HS-5 (cell line): ENCODE results near the gene CDK5R2.

Experiments
- DNase-seq: peaks from one replicate; pipeline ENCODE4 v3.0.0-alpha.2; 2012; ENCODE audit warnings: low read depth

CDK5R2 gene

DNA sequence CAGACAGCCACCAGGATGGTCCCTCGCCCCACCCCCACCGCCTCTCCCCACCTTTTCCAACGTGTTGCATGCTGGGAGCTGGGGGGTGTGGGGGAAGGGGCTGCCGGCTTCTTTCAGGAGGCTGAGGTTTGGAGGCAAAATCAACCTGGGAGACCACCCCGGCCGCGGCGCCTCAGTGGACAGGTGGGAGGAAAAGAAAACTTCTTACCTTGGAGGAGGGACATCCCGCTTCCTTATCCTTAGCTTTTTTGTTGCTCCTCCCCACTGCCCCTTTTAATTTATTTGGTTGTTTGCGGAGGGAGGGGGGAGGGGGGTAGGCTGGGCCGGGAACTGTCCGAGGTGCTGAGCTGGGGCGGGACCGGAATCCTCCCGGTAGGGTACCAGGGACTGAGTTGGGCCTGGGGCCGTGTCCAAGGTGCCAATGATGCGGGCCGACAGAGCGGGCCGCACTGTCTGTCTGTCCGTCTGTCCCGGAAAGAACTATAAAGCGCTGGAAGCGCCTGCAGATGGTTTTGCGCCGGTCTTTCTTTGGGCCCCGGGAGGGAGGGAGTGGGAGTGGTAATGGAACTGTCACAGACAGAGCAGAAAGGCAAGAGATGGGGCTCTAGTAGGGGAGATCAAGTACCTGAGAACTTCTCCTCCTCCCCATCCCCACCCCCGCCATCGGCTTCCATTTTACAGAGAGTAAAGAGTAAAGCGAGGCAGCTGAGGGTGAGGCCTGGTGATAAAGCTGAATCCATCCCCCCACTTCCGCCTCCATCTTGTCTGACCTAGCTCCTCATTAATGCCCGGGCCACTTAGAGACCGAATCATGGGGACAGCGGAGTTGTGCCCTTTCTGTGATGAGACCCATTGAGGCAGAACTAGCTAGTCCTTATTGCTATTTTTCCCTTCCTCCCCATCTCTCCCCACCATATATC, 2.4 kb downstream of the CDK5R2 start:
- DNase-seq = no peak

DNA sequence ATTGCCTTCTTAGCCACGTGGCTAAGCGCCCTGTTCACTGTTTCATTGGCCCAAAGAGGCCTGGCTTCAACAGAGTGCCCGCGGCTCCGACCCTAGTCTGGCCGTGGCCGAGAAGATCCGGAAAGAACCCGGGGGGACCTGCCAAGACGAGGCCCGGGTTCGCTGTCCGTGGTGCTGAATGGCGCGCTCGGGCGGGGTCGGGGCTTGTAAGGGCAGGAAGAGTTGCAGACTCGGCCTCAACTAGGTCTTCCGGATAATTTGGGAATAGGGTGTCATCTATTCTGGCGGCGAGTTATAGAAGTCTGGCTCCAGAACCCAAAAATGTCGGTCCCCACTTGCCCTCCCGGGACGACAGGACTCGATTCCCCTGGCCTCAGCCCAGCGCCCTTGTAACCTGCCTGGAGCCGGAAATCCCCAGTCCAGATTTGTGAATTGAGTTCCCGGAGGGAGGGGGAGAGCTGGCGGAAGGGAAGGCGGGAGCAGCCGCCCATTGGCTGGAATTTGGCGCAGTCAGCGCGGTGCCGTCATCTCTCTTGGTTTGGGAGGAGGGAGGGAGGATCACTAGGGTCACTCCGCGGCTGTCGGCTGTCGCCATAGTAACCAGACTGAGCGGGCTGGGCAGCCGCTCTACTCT, 3.5 kb downstream of the CDK5R2 start:
- no peak for DNase-seq

DNA sequence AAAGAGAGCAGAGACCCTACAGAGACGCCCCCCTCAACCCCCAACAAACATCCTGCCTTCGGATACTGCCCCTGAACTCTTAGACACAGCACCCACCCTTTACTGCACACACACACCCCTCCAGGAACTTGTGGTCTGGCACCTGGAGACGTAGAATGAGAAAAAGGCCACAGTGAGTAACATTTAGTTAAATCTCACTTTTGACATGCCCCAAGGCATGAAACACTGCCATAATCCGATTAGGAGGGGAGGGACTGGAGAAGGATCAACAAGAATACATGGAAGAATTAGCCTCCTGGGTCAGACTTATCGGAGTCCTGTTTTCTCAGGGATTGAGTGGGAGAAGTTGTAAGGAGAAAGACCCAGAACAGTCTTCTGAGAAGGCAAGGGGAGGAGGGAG, 4.1 kb downstream of the CDK5R2 start:
- DNase-seq = peak; percentile 24

DNA sequence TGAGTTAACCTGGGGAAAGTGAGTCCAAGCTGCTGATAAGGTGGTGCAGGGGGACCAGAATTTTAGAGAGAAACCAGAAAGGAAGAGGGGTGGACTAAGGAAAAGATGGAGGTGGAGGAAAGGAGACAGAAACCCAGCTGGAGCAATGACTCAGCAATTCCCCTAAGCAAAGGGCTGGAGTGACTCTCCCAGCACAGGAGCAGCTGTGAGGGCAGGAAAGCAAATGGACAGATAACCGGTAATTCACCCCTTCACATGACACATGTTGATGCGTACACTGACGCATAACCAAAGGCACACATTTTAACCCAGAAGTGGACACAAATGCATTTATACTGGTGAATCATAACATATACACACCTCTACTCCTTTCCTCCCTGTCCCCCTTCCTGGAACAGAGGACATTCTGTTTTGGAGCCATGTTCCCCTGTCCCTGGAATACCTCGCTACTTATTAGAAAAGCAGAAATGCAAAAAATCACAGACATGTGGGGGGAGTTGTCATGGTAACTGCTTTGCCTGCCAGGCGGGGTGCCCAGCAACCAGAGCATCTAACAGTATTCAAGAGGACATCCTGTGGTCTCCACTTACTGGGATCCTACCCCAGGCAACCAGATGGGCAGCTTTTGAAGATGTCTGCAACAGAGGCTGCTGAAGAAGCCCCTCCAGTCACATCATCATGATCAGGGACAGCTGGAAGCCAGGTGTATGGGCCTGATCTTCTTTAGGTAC, 4.7 kb downstream of the CDK5R2 start:
- peak; percentile 93 for DNase-seq

DNA sequence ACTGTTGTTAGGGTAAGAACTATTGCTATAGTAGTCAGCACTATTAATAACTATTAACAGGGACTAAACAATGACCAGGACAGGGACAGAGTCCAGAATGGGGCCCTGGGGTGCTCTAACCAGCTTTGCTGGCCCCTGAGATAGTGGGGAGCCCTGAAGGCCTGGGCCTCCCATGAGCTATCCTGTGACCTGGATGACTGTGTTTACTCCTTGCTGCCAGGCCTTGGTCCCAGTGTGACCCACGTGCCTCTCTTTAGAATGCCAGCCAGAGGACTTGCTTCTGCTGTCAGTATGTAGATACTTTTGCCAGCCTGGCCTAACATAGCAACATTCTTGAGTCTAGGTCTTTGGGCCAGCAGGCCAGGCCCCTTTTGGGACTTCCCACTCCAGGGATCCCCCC, 11.4 kb downstream of the CDK5R2 start:
- DNase-seq = no peak

DNA sequence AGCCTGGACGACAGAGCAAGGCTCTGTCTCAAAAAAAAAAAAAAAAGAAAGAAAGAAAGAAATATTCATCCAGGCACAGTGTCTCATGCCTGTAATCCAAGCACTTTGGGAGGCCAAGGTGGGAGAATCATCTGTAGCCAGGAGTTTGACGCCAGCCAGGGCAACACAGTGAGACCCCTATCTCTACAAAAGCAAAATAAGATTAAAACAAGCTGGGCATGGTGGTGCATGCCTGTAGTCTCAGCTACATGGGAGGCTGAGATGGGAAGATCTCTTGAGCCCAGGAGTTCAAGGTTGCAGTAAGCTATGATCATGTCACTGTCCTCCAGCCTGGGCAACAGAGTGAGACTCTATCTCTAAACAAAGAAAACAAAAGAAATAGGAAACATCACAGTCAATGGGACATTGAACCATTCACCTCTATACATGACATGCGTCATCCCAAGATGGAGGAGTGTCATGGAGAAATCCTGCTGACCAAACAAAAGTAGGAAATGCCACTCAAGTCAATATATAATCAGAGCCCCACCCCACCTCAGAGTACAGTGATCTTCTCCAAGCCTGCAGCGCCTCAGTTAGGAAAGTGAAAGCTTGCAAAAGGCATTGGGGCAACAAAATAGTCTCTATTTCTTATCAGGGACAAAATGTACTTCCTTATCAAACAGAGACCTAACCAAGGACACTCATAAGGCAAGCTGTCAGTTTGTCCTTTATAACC, 15.8 kb downstream of the CDK5R2 start:
- no peak for DNase-seq

DNA sequence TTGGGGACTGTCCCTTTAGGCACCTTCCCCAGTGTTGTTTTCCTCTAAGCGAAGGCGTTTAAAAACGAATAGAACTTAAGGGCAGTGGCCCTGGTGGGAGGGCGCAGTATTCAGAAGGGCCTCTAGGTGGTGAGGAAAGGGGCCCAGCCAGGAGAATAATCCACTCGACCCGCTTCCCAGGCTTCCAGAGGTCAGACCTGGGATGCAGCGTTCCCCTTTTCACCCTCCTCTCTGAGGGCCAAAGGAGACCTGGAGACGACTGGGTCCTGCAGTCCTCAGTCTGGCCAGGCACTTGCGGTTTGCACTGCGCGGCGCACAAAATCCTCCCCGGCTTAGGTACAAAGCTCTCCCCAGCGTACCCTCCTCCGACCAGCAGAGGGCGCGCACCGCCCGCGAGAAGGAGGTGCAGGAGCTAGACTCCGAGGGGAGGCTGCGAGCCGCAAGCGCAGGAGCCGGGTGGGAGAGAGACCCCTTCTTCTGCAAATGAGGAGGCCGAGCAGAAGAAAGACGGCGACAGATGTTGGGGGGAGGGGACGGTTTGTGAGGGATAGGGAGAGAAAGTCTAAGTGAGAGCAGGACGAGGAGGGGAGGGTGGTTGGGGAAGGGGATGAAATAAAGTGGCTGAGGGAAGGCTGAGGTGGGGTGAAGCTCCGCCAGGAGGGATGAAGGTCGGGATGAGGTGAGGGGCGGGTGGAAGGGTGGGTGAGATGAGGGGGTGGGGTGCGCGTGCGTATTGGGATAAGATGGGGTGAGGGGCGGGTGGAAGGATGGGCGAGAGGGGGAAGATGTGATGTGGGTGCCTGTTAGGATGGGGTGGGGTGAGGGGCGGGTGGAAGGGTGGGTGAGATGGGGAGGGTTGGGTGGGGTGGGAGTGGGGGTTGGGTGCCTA, 20.6 kb downstream of the CDK5R2 start:
- DNase-seq = peak; percentile 56

DNA sequence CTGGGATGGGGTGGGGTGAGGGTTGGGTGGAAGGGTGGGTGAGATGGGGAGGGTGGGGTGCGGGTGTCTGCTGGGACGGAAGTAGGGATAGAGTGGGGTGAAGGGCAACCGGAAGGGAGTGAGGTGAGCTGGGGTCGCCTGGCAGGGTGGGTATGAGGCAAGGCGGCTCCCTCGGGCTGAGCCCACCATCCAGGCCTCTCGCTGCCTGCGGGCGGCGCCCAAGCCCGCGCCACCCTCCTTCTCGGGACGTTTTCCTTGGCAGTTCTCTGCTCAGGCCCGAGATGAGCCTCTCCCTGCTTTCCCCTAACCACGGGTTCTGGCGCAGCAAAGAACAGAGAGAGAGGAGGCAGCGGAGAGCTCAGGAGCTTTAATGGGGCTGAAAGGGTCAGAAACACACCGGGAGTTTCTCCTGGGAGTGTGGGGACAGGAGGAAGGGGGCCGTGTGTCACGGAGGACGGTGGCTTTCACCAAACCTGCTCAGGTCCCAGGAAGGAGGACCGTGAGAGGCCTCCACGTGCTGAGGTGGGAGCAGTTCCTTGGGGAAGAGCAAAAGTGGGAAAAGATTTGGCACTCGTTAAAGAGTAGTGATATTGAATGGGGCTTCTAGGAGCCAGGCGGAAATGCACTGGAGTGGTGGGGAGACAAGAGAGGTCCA, 21.4 kb downstream of the CDK5R2 start:
- DNase-seq = no peak

DNA sequence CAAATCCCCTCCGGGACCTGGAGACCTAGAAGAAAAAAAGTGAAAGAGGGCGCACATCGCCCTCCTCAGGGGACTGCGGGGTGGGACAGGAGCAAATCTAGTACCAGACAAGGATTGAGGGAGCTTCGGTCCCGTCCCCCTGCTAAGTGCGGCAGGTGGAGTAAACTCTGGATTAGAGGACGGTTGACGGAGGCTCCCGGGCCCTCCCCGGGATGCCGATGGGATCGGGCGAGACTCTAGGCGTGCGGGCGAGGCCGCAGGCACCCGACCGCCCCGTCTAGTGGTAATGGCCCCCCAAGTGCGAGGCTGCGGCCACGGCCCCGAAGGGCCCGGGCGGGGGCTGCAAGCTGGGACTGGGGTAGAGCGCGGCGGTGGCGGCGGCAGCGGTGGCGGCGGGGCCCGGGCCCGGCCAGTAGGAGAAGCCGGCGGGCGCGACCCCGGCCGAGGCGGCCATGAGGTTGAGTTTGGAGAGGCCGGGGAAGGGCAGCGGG, 22.0 kb downstream of the CDK5R2 start:
- DNase-seq = no peak

DNA sequence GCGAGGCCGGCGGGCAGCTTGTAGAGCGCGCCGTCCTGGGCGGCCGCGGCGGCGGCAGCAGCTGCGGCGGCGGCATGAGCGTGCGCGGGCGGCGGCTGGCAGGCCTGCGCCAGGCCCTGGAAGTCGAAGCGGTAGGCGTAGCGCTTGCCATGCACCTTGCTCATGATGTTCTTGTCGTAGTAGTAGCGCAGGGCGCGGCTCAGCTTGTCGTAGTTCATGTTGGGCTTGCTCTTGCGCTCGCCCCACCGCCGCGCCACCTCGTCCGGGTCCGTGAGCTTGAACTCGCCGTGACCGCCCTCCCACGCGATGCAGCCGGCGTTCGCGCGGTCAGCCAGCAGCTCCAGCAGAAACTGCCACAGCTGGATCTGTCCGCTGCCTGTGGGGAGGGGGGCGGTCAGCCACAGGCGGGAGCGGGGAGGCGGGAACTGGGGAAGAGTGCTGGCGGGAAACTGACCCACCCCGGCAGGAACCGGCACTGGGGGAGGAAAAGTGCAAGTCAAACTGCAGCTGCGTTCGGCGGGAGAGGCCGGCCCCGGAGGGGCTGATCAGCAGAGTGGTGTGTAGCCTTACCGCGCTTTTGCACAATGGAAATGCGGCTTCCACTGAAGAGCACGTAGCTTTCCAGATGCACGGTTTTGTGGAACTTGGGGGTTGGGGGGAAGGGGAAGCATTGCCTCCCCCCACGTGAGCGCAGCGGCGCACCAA, 22.6 kb downstream of the CDK5R2 start:
- DNase-seq = no peak

DNA sequence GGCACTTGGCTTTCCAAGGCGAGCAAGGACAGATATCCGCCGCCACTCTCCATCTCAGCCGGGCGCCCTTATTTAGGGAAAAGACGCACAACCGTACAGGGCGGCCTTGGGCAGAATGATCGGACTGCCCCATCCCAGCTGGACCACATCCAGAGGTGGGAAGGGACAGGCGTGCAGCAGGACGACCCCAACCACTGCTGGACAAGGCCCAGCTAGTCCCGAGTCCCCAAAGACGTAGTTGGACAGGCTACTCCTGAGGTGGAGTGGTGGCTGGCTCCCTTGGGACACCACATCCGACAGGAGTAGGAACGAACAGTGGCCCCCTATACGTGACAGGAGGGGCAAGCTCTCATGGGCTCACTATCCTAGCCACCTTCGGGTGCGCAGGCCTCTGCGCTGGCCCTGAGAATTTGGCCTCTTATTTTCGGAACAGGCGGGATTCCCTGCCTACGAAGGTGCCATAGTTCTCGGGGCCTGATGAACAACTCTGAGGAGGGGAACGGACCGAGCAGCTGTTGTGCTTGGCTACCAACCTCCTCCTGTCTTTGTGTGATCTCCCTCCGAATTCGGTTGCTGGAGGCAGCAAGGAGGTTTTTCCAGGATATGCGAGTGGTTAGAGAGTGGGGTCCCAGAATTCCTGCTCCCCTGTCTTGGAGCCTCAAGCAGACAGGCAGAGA, 23.3 kb downstream of the CDK5R2 start:
- no peak for DNase-seq

DNA sequence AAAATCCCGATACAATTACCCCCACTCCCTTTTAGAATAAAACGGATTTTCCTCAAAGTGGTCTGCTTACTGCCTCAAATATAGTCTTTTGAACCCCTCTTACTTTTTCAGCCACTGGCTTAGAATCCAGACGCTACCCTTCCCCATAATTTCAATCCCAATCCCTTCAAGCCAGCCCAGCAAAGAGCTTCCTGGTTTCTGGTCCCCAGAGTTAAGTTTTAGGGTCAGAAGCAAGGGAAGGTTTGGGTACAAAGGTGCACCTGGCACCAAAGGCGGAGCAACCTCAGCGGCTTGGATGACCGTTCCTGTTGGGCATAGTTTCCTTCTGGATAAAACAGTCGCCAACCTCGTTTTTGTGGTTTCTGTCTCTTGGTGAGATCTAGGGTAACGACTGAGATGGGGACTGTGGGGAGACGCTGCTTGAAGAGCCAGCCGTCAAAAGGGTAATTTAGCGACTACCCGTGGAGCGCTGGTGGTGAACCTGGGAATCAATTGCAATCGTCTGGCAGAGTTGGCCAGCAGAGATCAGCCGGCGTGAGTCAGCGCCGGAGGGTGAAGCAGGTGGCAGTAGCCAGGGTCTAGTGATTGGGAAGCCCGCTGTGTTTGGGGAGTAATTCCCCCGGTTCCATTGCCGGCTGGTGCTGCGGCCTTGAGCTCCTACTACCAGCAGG, 23.9 kb downstream of the CDK5R2 start:
- DNase-seq = no peak

DNA sequence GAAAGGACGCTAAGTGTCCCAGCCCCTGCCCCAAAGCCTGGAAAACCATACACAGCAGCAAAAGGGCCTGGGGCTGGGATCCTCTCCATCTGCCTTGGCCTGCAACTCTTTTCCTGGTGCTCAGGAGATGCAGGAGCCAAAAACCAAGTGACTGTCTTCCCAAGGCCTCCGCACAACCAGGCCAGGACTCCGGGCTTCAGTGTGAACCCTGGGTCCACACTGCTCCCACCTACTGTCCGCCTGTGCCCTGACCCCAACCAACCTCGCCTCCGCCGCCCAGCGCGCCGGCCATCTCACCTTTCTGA, 24.4 kb downstream of the CDK5R2 start:
- DNase-seq = no peak

DNA sequence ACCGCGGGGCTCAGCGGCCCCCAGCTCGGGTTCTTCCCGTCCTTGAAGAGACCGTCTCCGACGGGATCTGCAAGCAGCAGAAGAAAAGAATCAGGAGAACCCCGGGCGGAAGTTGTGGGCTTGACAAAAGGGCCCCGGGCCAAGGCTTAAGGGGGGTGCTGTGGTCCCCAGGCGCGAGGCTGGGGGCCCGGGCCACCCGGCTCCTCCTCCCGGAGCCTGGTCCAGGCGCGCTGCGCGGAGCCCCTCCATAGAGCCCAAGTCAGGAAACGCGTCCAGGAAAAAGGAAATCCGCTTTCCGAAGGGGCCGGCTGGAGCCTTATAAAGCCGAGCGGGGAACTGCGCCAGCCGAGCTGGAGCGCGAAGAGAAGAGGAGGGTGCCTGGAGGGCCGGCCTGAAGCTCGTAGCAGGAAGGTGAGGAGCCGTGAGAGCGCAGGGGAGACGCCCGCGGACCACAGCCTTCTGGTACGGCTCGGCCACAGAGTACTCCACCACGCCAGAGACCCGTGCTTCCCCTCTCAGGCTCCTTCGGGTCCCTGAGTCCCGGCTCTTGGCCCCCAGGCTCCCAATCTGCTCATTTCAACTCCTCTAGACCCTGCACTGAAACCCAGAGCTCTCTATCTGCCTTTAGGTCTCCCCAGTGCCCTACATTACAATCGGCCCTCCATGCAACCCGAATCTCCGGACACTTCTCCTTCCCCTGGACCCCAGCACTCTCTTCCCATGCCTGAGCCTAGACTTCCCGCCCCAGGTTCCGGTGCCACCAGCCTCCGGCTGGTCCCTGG, 25.0 kb downstream of the CDK5R2 start:
- DNase-seq = no peak

DNA sequence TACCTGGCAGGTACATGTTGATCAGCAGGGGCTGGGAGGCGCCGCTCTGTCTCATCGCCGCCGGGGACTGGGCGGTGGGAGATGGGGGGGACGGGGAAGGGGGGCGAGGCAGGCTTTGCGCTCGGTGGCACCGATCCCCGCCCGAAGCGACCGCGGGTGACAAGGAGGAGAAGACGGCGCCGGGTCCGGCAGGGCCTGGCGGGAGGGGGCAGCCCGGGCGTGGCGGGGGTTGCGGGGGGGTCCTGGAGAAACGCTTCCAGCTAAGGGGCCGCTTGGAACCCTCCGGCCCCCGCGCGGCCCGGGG, 25.5 kb downstream of the CDK5R2 start, which contains the start of gene FEV:
FEV (minus strand) TSS at position 164 of the 304 bp plus-strand sequence; CDS start at position 55, 109 bp downstream.
- DNase-seq = no peak

DNA sequence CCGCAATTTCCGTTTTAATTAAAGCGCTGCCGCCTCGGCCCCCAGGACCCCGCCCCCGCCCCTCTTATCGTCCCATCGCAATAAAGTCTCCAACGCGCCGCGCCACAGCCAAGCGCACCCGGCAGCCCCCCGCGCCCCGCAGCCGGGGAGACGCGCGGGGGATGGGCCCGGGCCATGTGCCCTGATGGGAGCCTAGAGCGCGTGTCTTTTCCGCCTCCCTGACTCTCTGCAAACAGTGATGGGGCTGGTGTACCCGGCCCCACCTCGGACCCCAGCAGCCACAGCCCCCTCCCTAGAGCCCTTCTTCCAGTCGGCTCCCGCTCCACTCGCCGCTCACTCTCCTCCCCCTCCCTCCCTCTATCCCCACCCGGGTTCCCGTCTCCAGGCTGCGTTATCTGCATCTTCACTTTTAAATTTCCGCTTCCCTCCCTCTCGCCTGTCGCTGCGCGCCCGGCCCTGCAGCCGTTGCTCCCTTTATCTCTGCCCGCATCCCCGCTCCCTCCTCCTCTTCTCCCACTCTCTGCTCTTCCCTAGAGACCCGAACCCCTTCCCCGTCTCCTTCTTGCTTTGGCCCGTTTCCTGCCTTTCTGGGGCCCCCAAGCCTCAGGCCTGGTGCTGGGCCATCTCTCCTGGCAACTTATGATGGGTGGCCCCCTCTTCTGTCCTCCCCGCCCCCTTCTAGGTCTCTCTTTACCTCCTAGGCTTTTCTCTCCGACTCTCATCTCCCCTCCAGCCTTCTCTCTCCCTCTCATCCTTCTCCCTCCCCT, 26.0 kb downstream of the CDK5R2 start:
- DNase-seq = no peak

DNA sequence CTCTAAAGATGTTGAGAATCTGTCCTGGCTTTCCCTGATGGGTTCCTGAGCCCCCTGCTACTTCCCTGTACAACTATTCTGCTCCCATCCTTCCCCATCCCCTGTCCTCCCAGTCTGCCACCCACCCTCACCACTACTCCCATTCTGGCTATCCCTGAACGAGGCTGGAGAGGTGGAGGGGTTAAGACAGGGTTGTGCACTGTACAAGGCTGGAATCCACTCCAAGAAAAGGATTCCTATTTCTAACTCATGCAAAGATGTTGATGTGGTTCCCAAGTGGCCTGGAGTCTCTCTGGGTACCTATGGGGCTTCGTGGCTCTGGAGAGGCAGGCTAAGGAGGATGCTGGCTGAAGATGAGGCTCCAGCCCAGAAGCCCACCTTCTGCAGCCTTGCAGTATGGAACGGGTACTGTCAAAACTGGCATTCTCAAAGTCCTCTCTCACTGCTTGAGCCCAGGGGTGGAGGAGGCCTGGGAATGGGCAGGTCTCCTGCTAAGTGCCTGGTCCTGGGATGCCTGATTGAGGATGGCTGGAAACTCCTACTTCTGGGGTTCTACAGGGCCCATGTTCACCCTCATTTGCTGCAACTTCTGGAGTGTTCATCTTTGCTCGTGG, 26.8 kb downstream of the CDK5R2 start:
- DNase-seq = no peak
